EH (cell line): ENCODE measurements around the gene HCAR1.
A peak's percentile ranks its signal among the peaks of the same experiment; 100 is the strongest.
"Not testable (repeated sequence)": the region's sequence is repeated elsewhere in the genome, so short reads cannot be mapped to it uniquely, and the experiment has no call there.

Source experiments
- DNase-seq: peaks from one replicate; pipeline ENCODE4 v3.0.0-alpha.2; 2015; ENCODE audit warnings: low read depth

Gene HCAR1

DNA sequence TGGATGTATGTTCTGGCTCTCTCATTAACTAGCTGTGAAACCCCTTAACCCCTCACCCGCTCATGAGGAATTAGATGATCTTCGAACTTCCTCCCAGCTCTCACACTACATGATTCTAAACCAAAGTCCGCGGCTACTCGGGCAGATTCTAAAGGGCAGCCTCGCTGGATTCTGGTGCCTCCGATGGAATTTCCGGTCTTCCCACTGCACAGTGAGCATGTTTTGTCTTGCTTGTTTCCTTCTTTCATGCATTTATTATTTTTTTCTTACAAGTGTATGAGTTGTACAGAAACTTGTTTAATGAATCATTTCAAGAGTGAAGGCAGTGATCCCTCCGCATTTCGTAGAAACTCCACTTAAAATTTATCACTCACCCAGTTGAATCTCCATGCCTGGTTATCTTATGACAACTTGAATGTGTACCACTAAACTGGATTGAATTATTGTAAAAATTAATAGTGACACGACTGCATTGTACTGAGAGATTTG, 9.5 kb downstream of the HCAR1 start:
- no peak for DNase-seq

GRCh38 chr12:122716658-122717057, 14.0 kb downstream of the HCAR1 start, which contains the start of gene HCAR3:
Gene HCAR3 (minus strand): TSS chr12:122716811. CDS start chr12:122716737, 74 bp downstream.
- not testable (repeated sequence) for DNase-seq

- DNase-seq = peak; percentile 32
Observed at GRCh38 chr12:122715211-122715610, 15.4 kb downstream of the HCAR1 start.

DNA sequence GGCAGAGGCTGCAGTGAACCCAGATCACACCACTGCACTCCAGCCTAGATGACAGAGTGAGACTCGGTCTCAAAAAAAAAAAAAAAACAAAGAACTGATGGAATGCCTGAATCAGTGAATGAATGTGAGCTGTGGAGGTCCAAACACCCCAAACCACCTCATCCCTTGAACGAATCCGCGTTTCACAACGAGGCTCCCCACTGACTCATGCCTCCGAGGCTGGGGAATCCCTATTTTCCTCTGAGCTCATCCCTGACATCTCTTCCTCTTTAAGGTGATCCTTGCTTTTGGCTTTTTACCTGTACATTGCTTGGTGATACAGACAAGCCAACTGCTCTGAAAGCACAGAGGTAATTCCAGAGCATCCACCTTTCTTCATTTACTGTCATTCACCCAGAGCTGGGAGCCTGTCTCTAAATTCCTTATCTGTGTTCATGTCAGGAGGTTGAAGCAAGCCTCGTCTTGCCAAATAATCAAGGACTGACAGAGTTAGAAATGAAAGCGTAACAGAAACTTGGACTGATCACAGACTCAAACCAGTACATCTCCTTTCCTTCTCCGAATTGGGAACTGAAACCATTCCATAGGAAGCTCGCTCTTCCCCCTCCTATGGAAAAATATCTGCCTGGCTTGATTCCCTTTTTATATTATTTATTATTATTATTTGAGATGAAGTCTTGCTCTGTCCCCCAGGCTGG, 17.0 kb downstream of the HCAR1 start:
- not testable (repeated sequence) for DNase-seq

GRCh38 chr12:122711266-122711665, 19.4 kb downstream of the HCAR1 start:
- DNase-seq = not testable (repeated sequence)

- DNase-seq = not testable (repeated sequence)
Observed at GRCh38 chr12:122710341-122710740, 20.3 kb downstream of the HCAR1 start.

- not testable (repeated sequence) for DNase-seq
Observed at GRCh38 chr12:122709287-122709686, 21.4 kb downstream of the HCAR1 start.

DNA sequence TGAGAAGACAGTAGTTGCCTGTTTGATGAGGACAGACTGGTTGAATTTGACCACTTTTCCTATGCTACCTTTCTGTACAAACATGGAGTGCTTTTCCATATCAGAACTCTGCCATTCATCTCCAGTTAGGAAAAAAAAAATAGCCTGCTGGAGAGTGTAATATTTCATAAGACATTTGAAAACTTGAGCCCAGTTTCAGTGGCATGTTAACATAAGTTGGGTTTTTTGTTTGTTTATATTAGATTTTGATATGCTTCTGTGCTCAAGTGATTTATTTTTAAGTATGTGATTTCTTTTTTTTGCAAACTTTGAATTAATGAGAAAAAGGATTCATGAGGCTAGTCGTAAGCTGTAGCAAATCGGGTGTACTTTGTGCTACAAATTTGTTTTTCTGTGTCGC, 26.8 kb downstream of the HCAR1 start:
- not testable (repeated sequence) for DNase-seq

DNA sequence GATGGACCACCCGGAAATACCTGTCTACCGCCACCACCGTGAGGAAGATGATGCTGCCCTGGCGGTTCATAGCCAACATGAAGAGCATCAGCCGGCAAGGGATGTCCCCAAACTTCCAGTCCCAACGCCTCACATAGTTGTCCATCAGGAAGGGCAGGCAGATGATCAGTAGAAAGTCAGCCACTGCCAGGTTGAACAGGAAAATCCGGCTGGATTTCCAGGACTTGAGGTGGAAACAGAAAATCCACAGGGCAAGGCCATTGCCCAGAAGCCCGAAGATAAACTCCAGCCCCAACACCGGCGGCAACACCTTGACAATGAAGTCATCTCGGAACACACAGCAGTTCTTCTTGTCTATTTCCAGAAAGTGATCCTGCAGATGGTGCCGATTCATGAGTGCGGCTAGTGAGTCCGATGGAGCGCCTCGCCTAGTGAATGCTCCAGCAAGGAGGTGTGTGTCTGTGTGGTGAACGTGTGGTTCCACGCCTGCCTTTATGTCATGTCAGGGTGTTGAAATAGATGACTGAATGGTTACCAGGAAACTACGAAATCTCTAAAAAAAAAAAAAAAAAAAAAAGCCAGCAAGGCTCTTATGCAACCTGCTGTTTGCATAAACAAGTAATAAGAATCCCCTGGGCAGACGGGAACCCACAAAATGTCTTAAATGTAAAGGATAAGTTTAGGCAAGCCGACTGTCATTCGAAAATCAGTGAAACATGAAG, 27.6 kb downstream of the HCAR1 start, which contains the start of gene HCAR2:
Gene HCAR2 (minus strand): TSS at position 468 of the 722 bp plus-strand sequence. CDS start 74 bp downstream, at position 394.
- not testable (repeated sequence) for DNase-seq

- DNase-seq = peak; percentile 23
Observed at GRCh38 chr12:122701481-122701880, 29.2 kb downstream of the HCAR1 start.

GRCh38 chr12:122700038-122700710, 30.5 kb downstream of the HCAR1 start:
- DNase-seq = not testable (repeated sequence)

GRCh38 chr12:122696922-122697321, 33.7 kb downstream of the HCAR1 start:
- not testable (repeated sequence) for DNase-seq

DNA sequence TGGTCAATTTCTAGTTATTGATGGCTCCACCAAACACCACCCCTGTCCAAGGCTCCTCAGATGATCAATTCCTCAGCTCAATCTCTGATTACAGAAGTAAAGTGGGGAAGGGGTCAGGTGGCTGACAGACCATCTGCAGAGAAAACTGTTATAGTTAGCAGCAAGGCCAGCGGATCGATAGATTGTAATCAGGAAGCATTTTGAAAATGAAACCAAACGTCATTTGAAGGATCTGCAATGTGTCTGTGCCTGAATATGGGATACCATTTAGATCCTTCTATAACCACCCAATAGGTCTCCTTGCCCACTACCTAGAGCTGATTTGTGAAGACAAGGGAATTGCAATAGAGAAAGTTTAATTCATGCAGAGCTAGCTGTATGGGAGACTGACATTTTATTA, 39.1 kb downstream of the HCAR1 start:
- no peak for DNase-seq

- DNase-seq = no peak
Observed at GRCh38 chr12:122688291-122688690, 42.4 kb downstream of the HCAR1 start.

DNA sequence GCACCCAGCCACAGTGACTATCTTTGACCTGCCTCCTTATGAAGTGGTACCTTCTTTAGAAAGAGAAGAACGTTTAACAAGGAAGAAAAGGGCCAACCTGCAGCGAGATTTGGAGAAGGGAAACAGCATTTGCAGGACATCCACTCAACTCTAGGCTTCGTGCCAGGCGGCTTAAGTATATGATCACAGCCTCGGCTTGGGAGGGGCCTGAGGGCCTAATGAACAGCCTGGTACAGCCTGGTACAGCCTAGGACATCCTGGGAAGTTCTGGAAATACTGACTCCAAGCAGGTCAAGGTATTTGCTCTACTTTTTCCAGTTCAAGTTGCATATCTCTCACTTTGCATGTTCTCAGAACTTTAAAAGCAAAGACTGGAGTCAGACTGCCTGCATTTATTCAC, 43.6 kb downstream of the HCAR1 start:
- peak; percentile 13 for DNase-seq

GRCh38 chr12:122686538-122686937, 44.1 kb downstream of the HCAR1 start:
- DNase-seq = no peak

DNA sequence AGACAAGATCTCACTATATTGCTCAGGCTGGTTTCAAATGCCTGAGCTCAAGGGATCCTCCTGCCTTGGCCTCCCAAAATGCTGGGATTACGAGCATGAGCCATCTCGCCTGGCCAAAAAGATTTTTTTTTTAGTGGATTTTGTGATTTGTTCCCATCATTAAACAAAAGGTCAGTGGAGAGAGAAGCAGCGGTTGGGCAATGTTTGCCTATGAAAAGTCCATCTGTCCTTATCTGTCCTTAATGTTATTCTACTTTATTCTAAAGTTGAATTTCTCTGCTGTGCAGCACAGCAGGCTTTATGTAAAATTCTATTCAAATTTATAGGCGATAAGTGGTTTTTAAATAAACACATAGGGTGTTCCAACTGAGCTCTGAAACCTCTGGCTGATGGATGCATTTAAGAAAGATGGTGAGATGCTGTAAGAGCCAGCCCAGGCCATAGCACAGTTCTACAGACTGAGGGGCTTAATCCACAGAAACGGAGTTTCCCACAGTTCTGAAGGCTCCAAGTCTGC, 46.3 kb downstream of the HCAR1 start:
- no peak for DNase-seq

DNA sequence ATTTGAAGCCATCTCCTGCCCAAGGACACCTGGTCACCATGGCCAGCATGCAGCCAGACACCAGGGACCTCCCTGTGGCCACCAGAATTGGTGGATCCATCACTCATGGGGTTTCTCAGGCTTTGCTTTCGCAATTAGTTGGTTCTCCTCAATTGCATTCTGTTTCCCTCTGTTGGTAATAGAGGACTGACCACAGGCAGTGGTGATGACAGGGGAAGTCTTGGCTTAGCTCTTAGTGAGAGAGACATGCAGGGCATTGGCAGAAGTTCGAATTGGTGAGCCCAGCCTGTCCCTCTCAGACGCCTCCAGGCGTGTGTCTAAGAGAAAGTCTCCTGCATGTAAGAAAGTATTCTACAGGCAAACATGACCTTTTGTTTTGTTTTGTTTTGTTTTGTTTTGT, 48.8 kb downstream of the HCAR1 start:
- DNase-seq = peak; percentile 66

GRCh38 chr12:122680989-122681388, 49.7 kb downstream of the HCAR1 start:
- not testable (repeated sequence) for DNase-seq

GRCh38 chr12:122676781-122677180, 53.9 kb downstream of the HCAR1 start:
- DNase-seq = not testable (repeated sequence)
